CD1c-positive myeloid dendritic cell (primary cell): ENCODE data around the gene B3GNT3.
"Not testable (repeated sequence)": the region's sequence is repeated elsewhere in the genome, so short reads cannot be mapped to it uniquely, and the experiment has no call there.

Experiments
- DNase-seq: peaks from one replicate; pipeline ENCODE4 v3.0.0-alpha.2; 2016; ENCODE audit errors: extremely low spot score

Gene B3GNT3

DNA sequence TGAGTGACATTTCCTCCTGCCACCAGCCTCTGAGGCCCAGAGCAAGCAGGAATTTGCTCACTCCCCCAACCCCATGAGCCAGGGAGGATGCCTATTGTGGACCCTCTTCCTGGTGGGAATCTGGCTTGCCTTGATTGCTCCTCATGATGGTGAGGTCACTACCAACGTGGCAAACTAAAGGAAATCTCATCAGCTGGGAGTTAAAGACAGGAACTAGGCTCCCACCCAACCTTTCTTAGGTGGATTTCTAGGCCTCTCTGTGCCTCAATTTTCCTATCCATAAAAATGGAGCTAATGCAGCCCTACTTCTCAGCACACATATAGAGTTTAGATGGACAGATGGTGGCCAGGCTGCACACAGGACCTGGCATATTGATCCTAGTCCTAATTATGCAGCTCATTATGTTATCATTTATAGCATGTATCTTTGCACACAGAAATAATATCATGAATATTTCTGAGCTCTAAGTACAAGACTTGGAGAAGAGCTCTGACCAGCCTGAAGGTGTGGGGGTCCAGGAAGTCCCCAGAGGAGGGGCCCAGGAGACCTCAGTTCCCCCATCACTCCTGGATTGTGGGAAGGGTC lies 2.0 kb downstream of the B3GNT3 start:
- DNase-seq = no peak

DNA sequence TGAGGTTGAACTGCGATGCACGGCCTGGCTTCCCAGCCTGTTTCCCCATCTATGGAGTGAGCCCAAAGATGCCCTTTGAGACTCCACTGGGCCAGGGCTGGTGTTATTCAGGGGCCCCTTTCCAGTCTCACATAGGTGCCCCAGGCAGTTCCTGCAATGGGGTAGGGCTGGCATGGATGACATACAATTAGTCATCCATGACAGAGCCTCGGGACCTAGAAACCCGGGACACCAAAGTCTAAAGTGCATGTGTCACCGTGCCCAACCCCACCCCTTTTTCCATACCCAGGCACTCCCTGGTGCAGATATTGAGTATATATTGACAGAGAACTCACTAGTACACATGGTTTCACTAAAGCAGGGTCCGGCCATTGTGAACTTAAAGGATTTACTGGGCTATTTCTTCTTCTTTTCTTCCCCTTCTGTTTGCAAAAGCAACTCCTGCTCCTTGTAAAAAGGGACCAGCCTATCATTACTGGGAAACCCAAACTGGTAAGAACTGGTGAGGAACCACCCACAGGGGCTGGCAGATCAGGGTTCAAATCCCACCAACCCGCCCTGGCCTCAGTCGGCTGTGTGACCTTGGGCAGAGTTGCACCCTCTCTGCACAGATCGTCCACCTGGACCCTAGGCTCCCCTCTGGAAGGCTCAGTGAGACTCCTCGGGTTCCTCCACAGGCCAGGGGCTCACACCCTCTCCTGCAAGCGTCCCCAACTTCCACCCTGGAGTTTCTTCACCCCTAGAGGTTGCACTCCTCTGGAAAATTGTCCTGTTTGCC lies 2.7 kb downstream of the B3GNT3 start:
- DNase-seq = peak; percentile 43

DNA sequence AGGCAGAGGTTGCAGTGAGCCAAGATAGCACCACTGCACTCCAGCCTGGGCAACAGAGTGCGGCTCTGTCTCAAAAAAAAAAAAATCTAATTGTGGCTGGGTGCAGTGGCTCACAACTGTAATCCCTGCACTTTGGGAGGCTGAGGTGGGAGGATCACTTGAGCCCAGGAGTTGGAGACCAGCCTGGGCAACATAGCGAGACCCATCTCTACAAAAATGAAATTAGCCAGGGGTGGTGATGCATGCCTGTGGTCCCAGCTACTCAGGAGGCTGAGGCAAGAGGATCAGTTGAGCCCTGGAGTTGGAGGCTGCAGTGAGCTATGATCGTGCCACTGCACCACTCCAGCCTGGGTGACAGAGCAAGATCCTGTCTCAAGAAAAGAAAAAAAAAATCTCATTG lies 3.7 kb downstream of the B3GNT3 start:
- not testable (repeated sequence) for DNase-seq

DNA sequence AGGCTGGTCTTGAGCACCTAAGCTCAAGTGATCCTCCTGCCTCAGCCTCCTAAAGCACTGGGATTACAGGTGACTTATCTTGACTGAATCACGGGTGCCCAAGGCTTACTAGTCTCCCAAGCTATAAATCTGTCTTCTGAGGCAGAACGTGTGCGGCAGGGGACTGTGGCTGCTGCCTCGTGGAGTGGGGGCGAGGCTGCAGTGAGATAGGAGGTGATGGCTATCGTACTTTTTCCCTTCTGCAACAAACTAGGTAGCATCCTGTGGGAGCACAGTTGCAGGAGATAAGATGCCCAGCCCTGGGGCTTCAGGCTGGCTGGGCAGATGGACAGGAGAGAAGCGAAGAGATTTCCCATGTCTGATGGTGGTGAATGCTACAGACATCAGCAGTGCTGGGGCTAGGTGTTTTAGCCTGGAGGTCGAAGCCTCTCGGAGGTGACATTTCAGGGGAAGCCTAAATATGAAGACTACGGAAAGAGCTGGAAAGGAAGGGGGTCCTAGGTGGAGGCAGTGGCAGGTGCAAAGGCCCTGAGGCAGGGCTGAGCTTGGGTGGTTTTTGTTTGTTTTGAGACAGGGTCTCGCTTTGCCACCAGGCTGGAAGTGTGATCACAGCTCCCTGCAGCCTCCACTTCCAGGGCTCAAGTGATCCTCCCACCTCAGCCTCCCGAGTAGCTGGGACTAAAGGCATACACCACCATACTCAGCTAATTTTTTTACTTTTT lies 7.4 kb downstream of the B3GNT3 start:
- no peak for DNase-seq

DNA sequence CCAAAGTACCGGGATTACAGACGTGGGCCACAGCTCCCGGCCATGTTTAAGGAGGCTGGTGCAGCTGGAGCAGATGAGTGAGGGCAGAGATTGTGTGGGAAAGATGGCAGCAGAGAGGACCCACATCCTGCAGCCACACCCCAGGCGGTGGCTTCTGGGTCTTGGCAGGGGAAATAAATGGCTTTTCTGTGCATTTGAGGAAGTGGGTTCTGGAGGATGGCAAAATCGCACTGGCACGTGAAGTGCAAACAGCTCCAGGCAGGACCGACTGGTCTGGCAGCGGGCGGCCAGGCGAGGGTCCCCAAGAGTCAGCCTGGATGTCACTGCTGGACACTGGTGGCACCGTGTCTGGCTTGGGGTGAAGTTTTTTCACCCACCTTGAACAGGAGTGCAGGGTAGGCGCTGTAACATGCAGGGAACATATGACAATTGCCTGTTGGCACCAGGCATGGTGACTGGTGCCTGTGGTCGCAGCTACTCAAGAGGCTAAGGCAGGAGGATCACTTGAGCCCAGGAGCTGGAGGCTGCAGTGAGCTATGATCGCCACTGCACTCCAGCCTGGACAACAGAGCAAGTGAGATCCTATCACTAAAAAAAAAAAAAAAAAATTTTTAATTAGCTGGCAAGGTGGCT lies 8.4 kb downstream of the B3GNT3 start:
- DNase-seq = peak; percentile 69

DNA sequence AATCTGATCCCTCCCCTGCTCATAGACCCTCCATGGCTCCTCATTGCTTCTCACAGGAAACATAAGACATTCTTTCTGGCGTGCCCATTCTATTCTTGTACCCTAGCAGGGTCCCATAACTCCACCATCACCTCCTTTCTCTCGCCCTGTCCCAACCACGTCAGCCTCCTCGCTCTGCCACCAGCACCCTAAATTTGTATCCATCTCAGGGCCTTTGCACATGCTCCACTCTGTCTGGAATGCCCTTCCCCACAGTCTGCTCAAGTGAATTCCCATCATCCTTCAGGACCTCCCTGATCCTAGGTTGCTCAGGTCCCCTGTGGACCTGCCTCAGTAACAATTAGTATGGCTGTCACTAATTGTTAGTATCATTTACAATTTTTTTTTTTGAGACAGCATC lies 10.5 kb downstream of the B3GNT3 start:
- no peak for DNase-seq

DNA sequence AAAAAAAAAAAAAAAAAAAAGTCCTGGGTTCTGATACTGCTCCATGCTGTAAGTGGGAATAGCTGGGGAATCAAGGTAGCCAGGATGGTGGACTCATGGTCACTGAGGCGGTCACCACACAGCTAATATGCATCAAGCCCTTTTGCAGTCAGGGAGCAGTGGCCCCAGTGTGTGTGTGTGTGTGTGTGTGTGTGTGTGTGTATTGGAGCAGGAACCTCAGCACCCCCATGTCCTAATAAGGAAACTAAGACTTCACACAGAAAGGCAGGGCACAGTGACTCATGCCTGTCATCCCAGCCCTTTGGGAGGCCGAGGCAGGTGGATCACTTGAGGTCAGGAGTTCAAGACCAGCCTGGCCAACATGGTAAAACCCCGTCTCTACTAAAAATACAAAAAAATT lies 12.0 kb downstream of the B3GNT3 start:
- DNase-seq = no peak

DNA sequence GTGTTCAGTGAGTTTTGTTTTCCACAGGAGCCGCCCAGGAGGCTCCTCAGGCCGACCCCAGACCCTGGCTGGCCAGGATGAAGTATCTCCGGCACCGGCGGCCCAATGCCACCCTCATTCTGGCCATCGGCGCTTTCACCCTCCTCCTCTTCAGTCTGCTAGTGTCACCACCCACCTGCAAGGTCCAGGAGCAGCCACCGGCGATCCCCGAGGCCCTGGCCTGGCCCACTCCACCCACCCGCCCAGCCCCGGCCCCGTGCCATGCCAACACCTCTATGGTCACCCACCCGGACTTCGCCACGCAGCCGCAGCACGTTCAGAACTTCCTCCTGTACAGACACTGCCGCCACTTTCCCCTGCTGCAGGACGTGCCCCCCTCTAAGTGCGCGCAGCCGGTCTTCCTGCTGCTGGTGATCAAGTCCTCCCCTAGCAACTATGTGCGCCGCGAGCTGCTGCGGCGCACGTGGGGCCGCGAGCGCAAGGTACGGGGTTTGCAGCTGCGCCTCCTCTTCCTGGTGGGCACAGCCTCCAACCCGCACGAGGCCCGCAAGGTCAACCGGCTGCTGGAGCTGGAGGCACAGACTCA lies 12.9 kb downstream of the B3GNT3 start:
- DNase-seq = no peak

DNA sequence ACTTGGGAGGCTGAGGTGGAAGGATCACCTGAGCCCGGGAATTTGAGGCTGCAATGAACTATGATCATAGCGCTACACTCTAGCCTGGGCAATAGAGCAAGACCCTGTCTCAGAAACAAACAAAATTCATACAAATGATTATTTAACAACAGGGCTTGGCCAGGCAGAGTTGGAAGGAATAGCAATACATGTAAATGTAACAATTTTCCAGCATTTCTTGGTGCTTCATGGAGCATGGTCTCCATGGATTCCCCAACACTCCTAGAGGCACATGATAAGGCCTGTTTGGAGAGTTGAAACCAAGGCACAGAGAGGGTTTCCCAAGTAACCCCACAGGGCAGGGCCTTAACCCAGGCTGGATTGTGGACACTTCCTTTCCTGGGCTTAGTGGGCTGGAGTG lies 16.2 kb downstream of the B3GNT3 start:
- no peak for DNase-seq

DNA sequence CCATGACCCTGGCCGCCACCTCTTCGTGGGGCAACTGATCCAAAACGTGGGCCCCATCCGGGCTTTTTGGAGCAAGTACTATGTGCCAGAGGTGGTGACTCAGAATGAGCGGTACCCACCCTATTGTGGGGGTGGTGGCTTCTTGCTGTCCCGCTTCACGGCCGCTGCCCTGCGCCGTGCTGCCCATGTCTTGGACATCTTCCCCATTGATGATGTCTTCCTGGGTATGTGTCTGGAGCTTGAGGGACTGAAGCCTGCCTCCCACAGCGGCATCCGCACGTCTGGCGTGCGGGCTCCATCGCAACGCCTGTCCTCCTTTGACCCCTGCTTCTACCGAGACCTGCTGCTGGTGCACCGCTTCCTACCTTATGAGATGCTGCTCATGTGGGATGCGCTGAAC lies 16.7 kb downstream of the B3GNT3 start:
- DNase-seq = no peak

DNA sequence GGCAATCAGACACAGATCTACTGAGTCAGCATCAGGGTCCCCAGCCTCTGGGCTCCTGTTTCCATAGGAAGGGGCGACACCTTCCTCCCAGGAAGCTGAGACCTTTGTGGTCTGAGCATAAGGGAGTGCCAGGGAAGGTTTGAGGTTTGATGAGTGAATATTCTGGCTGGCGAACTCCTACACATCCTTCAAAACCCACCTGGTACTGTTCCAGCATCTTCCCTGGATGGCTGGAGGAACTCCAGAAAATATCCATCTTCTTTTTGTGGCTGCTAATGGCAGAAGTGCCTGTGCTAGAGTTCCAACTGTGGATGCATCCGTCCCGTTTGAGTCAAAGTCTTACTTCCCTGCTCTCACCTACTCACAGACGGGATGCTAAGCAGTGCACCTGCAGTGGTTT lies 17.2 kb downstream of the B3GNT3 start:
- DNase-seq = no peak

DNA sequence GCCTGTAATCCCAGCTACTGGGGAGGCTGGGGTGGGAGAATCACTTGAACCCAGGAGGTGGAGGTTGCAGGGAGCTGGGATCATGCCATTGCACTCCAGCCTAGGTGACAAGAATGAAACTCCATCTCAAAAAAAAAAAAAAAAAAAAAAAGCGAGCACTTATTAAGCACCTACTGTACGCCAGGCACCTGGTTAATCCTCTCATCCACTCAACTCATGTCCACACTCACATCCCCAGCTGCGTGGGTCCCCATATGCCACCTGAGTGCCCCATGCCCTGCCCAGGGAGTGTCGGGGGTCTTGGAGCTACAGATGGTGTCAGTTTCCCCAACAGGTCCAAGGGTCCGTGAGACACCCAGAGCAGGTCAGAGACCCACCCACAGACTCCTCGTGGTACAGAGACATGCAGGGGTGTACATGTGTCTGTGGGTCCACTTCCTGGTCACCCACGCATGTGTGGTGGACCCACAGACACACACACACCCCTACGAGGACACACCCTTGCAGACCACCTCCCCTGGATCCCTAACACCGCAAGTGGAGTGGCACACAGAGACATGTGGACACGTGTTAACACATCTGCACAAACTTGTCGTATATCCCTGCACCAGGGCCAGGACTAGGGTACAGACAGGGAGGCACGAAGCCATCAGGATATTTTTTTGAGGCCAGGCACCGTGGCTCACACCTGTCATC lies 22.9 kb downstream of the B3GNT3 start:
- no peak for DNase-seq

DNA sequence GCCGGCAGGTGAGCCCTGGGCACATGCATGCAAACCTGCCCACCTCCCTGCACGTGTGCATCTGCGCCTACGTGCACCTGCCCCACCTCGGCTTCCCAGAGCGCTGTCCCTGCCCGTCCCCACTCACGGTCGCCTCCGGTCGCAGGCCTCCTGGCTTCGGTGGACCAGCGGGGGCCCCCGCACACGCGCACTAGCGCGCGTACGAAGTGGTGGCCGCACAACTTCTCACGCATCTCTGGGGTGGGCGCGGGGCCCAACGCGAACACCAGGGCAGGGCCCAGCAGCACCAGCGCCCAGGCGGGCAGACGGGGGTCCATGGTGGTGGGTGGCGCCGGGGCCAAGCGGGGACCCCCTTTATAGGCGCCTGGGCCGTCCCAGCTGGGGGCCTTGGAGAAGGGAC lies 26.3 kb downstream of the B3GNT3 start, which contains the start of gene INSL3:
TSS of gene INSL3 (minus strand) at position 330 of the 400 bp plus-strand sequence. CDS start at position 317, 13 bp downstream.
- no peak for DNase-seq

DNA sequence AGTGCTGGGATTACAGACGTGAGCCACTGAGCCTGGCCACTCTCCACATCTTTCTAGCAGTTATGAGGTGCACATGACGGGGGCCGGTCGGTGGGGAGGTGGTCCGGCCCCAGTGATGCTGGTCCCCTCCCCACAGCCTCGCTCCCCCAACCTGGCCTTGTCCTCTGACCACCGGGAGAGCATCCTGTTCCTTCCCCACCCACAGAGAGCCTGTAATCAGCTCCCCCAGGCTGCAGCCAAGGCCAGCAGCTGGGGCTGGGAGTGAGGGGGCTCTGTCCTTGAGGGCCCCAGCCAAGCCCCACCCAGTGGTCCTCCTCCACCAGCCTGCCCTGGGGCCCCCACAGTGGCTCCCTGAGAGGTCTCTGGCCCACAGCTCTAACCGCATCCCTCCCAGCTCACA lies 29.4 kb downstream of the B3GNT3 start:
- DNase-seq = no peak

DNA sequence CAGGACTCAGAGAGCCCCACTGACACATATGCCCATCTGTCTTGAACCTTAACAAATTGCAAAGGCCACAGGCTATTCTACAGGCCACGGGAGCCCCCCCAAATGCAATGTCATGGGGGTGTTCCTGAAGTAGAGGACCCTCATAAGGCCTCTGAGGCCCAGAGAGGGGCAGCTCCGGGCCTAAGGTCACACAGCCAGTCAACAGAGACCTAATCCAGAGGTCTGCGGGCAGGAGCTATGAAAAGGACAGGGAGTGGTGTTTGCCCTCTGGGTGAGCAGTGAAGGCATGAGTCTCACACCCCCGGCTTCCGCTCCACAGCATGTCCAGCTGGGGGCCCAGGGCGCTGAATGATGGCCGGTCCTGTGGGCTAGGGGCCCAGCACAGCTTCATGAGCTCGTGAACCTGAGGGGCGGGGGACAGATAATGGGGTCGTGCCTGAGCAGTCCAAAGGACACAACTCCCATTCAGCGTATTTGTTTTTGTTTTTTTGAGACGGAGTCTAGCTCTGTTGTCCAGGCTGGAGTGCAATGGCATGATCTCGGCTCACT lies 31.6 kb downstream of the B3GNT3 start:
- DNase-seq = no peak

DNA sequence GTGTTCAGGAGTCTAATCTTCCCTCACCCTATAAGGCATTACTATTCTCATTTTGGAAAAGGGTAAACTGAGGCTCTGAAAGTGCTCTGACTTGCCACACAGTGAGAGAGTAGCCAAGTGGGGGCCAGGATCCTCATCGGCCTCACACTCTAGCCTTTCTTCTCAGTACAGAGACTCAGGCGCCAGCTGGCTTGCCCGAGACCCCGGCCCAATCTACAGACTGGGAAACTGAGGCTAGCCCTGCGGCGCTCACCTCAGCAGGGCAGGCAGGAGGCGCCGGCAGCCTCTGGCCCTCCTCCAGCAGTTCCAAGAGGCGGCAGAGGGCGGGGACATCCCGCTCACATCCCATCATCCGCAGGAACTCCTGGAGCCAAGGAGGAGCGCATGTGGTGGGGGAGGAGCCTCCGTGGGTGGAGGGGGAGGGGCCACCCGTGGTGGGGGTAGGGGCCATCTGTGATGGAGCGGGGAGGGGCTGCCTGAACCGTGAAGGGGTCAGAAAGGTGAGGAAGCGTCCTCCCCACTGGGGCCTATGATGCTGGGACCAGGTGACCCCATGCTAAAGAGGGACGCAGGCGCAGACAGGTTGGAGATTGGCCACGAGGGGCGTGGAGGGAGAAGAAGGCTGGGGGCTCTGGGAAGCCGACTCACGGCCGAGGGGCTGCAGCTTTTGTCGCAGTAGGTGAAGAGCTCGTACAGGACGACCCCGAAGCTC lies 35.1 kb downstream of the B3GNT3 start:
- DNase-seq = no peak

DNA sequence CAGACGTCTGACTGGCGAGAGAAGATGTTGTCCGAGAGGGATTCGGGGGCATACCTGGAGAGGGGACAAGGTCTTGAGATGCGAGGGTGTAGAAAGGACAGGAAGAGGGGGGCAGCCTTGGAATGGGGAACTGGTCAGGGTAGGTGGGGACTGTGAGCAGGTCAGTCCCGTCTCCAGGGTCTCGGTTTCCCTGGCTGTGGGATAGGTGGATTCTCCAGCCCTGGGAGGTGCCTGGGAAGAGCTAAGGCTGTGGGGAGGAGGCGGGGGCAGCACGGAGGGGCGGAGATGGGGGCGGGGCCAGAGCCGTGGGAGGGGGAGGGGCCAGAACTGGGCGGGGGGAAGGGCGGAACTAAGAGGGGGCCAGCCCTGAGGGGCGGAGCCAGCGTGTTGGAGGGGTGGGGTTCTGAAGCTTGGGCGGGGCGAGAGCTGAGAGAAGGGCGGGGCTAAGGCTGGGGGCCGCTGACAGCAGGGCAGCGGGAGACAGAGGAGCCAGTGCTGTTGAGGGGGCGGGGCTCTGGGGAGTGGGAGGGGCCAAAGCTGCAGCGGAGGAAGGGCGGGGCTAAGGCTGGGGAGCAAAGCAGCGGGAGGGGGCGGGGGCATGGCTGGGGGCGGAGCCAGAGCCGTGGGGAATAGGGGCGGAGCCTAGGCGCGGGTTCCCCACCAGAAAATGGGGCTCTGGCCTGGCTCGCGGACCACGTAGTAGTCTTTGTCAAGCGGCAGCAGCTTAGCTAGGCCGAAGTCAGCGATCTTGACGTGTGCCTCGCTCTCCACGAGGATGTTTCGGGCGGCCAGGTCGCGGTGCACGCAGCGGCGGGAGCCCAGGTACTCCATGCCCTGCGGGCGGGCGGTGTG lies 35.9 kb downstream of the B3GNT3 start:
- peak; percentile 16 for DNase-seq

DNA sequence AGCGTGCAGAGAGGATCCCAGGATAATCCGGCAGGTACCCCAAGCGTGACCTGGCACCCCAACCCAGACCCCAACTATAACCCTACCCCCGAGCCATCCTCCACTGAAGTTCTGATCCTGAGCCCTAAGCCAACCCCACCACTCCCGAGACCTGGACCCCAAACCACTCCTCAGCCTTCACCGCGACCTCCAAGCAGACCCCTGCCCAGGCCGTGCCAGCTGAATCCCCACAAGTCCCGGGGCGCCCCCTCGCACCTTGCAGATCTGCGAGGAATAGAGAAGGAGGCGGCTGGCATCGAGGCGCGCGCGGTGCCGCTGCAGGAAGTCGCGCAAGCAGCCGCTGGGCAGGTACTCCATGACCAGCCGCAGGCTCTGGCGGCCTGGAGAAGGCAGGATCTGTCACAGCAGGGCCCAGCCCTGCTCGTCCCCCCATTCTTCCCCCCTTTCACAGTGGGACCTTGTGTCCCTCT lies 36.5 kb downstream of the B3GNT3 start:
- no peak for DNase-seq

DNA sequence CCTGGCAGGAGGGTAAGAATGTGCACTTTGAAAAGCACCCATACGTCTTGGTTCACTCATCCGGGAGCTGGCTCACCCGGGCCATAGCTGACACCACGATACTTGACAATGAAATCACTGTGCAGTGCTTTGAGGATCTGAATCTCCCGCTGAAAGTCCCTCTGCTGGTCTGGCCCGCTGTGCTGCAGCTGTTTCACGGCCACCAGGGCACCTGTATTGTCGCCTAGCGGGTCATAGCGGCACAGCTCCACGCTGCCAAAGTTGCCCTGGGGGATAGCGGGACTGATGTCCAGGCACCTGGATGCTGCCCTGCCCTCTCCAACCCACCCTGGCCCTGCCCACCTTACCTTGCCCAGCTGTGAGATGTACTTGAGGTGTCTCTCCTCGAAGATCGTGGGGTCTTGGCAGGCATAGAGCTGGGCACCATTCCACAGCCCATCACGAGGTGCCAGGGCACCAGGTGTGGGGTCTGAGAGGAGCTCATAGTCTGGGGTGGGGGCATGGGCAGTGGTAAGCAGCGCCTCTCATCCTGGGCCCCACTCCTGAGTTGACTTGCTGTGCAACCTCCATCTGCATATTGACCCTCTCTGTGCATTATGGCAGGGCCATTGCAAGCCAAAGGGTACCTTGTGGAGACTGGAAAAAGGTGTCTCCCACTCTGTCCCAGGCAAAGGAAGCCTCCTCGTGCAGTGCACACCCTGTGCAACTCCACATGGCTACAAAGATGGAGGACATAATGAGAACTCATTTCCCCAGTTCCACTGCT lies 37.7 kb downstream of the B3GNT3 start:
- no peak for DNase-seq
